ENCODE measurements around the gene MAD1L1. TPM values are rescaled to one million over a fixed set of nuclear protein-coding genes. Genes with fewer than 3 reads are reported as not detected.

The MAD1L1 gene
- total and polyA plus RNA-seq, 2 of the 4 experiments (the other 2 are of a cell fraction) = 29.0 to 40.9 TPM

GRCh38 chr7:2224491-2224928, 8.2 kb downstream of the MAD1L1 start:
- peaks cover 8 to 35% of the 10 kb centered on the region in 2 experiments; a peak in 3 of 4 replicates for H3K79me1 ChIP-seq (ENCODE audit: low read depth in 1 of 2, low read length in 2 of 2)
- in situ Hi-C loops (cut with MboI; ENCODE audit: low sequenced_read_pairs) (no loop called here), intact Hi-C loops (cut with micrococcal nuclease) (no loop called here), dilution Hi-C loops (cut with HindIII; ENCODE audit: low sequenced_read_pairs, unreplicated experiment) (no loop called here)
- H3K27ac ChIP-seq (ENCODE audit: insufficient read depth, low read length) = no peak overlapping the region
- no peak overlapping the region for H2BK5ac ChIP-seq (ENCODE audit: low read depth, low read length, poor library complexity, severe bottlenecking)
- no peak overlapping the region for H3K56ac ChIP-seq (ENCODE audit: extremely low read depth, insufficient read depth, low read length)
- no peaks in the 10 kb centered on the region for H3K27me3 ChIP-seq (ENCODE audit: control insufficient read depth, insufficient read depth, low read length)
- H3K4me2 ChIP-seq (ENCODE audit: low read depth, low read length) = no peak overlapping the region
- H3K4ac ChIP-seq (ENCODE audit: low read depth, low read length) = no peak overlapping the region
- H3K9me3 ChIP-seq (ENCODE audit: control insufficient read depth, insufficient read depth, low read length) = no peaks in the 10 kb centered on the region
- no peak overlapping the region for H3K4me3 ChIP-seq (ENCODE audit: insufficient read depth, low read depth, low read length)
- H4K8ac ChIP-seq (ENCODE audit: low read depth in 2 of 2, low read length in 2 of 2) = no peak overlapping the region
- no peak overlapping the region for H3K18ac ChIP-seq (ENCODE audit: low read depth, low read length)
- 100% methylated on average over 1 of the region's 13 CpGs; no CpG with 5 or more reads in 1 of the 2 experiments for WGBS, 2 experiments (ENCODE audit: extremely low coverage in 2 of 2, insufficient read length in 1 of 2)
- no peak overlapping the region for H3K23ac ChIP-seq (ENCODE audit: low read depth, low read length)
- ATAC-seq (ENCODE audit: low read depth) (no peak), DNase-seq (no peak)
- no peak overlapping the region for H2AFZ ChIP-seq (replicated peaks; ENCODE audit: low read length, poor library complexity)
- no peak overlapping the region for H2AK9ac ChIP-seq (replicated peaks; ENCODE audit: low read depth, low read length, poor library complexity)
- no peak overlapping the region for H4K91ac ChIP-seq (ENCODE audit: insufficient read depth, low read depth, low read length)
- H4K5ac ChIP-seq (ENCODE audit: low read depth, low read length) = no peak overlapping the region
- H3K9me1 ChIP-seq (ENCODE audit: insufficient read depth, low read length) = no peaks in the 10 kb centered on the region
- H2BK120ac ChIP-seq (ENCODE audit: low read depth, low read length) = no peak overlapping the region
- H3K14ac ChIP-seq (replicated peaks; ENCODE audit: low read depth, low read length) = no peak overlapping the region
- H4K20me1 ChIP-seq (ENCODE audit: insufficient read depth, low read length) = peaks cover 3% of the 10 kb centered on the region
- no TSS peak for BruUV-seq (replicated peaks)
- H3K9ac ChIP-seq (ENCODE audit: low read depth, low read length) = no peak overlapping the region
- H2BK15ac ChIP-seq (ENCODE audit: low read depth, low read length) = no peak overlapping the region
- TF ChIP-seq USF2 (IDR thresholded peaks at IDR 0.05; ENCODE audit: low read depth, low read length) (no peak), NFE2L2 (IDR thresholded peaks at IDR 0.05; ENCODE audit: low read depth, low read length) (no peak), ELK1 (IDR thresholded peaks at IDR 0.05; ENCODE audit: borderline replicate concordance, low read depth, low read length) (no peak), CTCF (conservative IDR thresholded peaks at IDR 0.05; ENCODE audit: low read depth, low read length) (no peak), MXI1 (IDR thresholded peaks at IDR 0.05; ENCODE audit: borderline replicate concordance, low read depth, low read length) (no peak), FOS (IDR thresholded peaks at IDR 0.05; ENCODE audit: low read depth, low read length) (no peak), CEBPB (IDR thresholded peaks at IDR 0.05; ENCODE audit: low read depth, low read length) (no peak), SMC3 (IDR thresholded peaks at IDR 0.05; ENCODE audit: low read depth, low read length) (no peak), MAZ (IDR thresholded peaks at IDR 0.05; ENCODE audit: borderline replicate concordance, low read depth, low read length) (no peak), CHD1 (IDR thresholded peaks at IDR 0.05; ENCODE audit: low read depth, low read length) (no peak), RCOR1 (IDR thresholded peaks at IDR 0.05; ENCODE audit: insufficient replicate concordance, low read length) (no peak)
- ChIA-PET POLR2A (ENCODE audit: unreplicated experiment) (no interaction called here), CTCF (no interaction called here)
- H3K4me1 ChIP-seq (ENCODE audit: control insufficient read depth, insufficient read depth, low read length) = no peaks in the 10 kb centered on the region
- H2AK5ac ChIP-seq (ENCODE audit: low read depth, low read length) = no peak overlapping the region
- no peak overlapping the region for H2BK20ac ChIP-seq (ENCODE audit: low read depth, low read length)
- peaks cover 53% of the 10 kb centered on the region for H3K36me3 ChIP-seq (ENCODE audit: control insufficient read depth, insufficient read depth, low read length)
